ENCODE measurements around the gene ZEB1.

ZEB1 gene

DNA sequence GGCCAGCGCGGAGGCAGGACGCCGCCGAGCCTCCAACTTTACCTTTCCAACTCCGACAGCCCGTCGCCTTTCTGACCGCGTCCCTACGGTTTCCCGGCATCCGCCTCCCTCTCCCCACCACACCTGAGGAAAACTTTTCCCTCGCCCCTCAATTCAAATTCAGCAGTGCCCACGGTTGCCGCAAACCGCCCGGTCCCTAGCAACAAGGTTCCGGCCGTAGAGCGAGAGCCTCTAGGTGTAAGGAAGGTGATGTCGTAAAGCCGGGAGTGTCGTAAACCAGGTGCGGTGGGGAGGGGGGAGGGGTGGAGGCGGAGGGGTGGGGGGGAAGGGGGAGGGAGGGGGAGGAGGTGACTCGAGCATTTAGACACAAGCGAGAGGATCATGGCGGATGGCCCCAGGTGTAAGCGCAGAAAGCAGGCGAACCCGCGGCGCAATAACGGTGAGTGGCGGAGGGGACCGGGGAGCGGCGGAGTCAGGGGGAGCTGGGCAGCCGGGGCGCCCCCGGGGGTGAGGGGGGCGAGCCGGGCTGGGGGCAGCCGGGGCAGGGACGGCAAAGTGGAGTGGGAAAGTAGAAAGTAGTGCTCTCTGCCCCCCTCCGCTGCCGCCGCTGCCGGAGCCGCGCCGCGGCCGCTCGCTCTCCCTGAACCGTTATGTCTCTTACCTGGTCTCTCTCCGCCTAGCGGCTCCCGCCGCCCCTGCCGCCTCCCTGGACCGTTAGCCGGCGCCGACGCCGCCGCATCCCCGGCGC, at the start of gene ZEB1:
Gene ZEB1 (plus strand): TSS at position 363 of the 748 bp plus-strand sequence. CDS start 19 bp downstream, at position 382.
- DNase-seq: peak; percentile 91 to 92

DNA sequence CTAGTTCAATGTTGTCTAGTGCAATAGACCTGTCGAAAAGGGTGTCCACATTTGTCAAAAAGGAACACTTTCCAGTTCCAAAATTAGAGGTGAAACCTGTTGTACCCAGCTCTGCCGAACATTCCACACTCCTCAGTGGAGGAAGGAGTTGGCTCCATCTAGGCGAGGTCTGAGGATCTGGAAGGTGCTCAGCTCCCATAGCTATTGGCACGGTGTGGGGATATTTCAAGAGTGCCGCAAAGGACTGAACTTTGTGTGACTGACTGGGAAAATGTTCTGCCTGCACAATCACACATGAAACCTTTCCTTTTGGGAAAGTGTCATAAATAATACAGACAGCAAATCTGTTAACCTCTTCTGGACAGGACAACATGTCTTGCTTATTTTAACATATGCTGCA, 48.1 kb upstream of the ZEB1 start:
- DNase-seq: no peak

DNA sequence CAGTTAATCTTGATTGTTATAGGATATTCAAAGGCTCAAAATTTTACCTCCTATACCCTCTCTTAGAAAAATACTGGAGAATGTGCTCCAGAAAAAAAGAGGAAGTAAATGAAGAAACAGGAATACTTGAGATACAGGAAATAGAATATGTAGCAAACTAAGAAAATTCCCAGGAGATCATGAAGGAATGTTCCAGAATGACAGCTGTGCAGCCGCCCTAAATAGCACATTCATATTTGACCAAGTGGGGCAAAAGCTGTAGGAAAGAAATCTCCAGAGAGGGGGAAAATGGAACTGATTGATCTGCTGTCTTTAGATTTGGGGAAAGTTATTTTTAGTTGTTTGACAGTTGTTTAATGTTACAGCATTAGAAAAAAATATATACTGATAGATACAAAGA, 46.2 kb upstream of the ZEB1 start:
- DNase-seq: no peak

DNA sequence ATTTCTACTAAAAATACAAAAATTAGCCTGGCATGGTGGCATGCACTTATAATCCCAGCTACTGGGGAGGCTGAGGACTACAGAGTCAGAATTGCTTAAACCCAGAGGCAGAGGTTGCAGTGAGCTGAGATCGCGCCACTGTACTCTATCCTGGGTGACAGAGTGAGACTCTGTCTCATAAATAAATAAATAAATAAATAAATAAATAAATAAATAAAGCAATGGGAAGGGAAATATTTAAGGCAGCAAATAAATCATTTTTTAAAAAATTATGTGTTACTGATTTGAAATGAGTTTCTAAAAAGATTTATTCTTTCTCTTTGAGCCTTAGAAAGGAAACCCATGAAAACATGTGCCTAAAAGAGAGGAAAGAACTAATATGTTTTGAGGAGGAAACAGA, 45.2 kb upstream of the ZEB1 start:
- no peak for DNase-seq

DNA sequence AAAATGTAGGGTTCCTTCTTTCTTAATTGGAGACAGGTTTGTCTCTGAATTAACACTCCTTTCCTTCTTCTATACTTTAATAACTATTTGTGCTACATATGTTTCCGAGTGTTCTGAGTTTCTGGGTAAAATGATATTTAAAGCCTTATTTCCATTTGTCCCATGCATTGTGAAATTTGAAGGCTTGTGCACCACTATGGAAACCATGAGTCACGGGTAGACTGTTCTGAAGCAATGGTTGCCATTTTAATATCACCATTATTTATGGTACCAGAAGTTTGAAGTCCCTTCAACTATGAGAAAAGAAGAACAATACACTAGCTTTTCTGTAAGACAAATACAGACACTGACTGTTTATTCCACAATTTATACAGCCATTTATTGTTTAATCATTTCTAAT, 44.7 kb upstream of the ZEB1 start:
- no peak for DNase-seq

DNA sequence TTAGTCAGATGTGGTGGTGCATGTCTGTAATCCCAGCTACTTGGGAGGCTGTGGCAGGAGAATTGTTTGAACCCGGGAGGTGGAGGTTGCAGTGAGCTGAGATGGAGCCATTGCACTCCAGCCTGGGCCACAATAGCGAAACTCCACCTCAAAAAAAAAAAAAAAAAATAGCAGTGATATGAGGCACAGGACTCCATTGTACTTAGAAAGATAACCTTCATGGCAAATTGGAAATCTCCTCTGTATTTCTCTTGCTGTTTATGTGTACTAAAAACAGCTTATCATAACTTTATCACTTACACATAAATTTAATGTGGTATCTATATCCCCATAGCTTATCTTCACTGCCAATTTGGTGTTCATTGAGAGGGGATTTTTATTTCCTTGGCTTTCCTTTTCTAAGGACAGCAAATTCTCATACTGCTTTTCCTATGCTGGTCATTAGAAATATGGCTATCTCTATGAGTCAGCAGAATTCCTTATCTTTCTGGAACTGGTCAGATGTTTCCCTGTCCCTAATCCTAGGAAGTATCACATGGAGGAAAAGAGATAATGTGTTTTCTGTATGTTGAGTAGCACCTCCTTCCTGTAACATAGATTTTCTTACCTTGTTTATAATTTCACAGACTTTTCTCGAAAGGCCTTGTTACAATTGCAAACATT, 40.6 kb upstream of the ZEB1 start:
- no peak for DNase-seq

DNA sequence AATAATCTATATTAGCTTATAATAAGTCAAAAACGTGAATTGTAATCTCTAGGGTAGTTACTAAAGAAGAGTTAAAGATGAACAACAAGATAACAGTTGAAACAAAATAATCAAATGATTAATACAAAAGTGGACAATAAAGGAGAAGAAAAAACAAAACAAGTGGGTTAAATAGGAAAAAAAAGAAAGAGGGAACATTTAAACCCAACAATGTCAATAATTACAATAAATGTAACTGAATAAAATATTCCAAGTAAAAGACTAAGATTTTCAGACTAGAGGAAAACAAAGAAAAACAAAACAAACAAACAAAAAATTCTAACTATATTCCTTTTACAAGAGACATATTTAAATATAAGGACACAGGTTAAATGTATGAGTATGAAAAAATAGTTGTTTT, 38.0 kb upstream of the ZEB1 start:
- DNase-seq: no peak

DNA sequence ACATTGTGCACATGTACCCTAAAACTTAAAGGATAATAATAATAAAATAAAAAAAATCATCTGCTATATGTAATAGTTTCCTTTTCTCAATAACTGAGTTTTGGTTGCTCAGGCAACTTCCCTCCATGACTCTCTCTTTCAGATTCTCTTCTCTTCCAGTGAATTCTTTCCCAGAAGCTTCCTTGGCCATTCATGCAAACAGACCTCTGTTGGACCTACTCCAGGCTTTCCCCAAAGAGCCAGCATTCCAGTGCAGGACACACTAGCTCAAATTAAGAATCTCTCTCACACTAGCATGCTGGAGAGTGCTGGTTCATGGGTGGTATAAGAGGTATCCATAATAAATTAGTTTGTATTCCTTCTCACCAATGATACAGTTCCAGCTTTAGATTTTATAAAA, 31.0 kb upstream of the ZEB1 start:
- no peak for DNase-seq

DNA sequence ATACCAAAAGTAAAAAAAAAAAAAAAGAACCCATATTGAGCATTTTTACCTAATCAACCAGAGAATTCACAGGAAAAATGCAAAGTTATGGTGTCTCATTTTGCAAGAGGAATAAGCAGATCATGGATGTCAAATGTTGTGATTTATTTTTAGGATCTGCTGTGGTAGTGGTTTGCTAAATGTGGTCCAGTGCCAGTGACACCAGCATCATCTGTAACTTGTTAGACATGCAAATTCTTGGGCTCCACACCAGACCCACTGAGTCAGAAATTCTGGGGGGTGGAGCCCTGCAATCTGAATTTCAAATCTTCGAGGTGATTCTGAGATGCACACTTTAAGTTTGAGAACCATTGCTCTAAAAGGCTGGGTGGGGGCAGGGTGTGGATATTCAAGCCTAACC, 30.1 kb upstream of the ZEB1 start:
- no peak for DNase-seq

DNA sequence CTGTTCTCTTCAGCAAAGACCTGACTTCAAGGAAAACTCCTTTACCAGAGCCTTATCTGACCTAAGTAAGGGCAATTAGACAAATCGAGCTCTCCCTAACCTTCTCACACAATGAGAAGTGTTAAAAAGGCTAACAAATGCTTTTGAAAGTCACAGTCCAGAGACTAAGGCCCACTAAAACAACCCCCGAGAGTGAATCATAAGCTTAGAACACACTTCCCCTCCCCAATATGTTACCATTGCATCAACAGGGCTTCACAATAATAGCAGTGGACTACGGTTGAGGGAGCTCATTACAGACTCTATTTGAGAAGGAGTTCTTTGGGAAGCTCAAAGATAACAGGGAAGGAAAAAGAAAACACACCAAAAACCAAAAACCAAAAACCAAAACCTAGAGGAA, 28.6 kb upstream of the ZEB1 start:
- no peak for DNase-seq

DNA sequence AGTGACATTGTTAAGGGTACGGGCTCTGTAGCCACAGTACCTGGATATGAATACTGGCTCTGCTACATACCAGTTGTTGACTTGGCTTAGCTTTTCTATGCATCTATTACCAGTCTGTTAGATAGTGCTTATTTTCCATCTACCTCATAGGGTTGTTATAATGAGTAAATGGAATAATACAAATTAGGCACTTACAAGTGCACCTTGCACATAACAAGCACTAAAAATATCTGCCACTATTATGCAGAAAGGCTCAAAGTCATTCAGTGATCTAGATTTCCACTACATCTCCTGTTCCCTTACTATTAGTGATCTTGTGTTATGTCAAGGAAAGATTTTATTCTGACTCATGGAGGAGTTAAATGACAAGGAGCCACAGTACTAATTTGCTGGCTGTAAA, 27.9 kb upstream of the ZEB1 start:
- DNase-seq: no peak

DNA sequence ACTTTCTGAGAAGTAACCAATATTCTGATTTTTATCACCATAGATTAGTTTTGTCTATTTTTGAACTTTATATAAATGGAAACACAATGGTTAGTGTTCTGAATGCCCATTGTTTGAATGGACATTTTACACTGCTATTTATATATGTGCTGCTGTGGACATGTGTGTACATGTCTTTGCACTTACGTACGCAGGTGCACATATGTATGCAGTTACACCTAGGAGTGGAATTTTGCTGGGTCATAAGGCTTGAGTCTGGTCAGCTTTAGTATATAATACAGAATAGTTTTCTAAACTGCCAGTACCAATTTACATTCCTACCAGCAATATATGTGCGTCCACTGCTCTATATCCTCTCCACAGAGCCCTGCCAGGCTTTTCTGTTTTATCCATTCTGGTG, 24.5 kb upstream of the ZEB1 start:
- DNase-seq: no peak

DNA sequence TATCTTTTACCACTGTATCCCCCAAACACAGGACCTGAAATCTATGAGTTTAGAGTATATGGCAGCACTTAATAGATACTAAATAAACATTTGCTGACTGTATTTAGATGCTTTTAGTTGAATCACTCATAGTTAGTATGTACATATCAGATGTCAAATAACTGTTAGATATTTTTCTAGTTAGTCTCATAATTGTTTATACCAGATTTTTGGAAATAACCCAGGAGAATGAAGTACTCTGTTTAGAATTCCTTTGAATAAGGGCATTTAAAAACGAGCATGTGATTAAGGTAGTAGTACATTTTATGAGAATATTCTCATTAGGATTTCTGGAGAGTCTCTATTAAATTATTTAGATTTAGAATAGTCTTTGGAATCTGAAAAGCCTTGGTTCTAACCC, 22.3 kb upstream of the ZEB1 start:
- DNase-seq: no peak

DNA sequence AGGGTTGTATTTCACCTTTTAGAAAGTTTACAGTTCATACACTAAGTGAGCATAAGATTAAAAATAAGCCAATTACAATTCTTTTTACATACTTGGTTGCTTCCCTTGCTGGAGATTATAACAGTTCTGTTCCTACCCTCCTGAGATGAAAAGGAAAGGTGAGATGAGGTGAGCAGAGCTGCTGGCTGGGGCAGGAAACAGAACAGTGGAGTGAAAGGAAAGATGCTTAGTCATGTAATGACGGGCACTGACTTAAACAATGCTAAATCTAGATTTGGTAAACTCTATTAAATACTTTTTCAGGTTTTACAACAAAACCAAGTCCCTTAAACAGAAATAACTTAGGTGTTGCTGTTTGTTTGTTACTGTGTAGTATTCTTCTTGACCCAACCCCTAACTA, 19.9 kb upstream of the ZEB1 start:
- no peak for DNase-seq

DNA sequence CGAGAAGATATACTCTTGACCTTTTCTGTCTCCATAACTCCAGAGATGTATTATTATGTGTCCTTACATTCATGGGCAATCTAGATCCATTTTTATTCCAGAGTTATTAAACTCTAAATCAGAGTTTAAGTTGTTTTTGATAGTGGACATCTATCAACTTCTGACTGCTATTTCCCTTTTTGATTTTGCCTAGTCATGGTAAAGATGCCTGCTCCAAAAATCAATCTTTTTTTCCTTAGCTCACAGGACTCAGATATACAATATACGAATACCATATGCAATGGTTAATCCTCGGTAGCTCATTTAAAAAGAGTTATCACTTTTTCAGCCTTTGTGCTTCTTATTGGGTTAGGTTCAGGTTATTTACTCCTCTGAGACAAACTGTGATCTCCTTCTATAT, 15.8 kb upstream of the ZEB1 start:
- no peak for DNase-seq

DNA sequence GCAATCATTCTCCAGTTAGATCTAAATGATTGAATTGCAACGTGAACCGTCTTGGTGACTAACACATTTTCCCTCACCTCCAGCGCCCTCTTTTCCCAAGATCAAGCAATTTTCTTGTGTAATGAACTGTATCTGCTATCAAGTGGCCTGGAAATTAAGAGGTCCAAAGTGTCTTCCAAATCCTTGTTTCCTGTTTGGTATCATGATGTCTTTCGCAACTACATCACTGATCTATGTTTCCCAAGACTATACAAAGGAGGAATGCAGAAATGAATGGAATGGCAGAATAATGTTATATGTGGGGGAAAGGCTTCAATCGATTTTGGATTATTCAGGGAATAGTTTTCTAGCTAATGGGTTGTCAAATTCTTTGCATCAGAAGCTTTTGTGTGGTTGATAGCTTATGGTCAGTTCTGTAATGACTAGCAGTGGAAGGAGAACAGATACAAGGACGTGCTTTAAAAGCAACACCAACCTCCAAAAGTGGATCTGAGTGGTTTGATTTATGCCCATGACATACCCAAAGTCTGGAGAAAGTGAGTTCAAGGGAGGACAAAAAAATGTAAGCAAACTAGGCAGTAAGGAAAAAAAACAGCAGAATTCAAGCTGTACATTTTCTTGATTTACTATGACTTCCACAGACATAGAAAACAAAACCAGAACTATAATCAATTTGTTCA, 14.6 kb upstream of the ZEB1 start:
- no peak for DNase-seq

DNA sequence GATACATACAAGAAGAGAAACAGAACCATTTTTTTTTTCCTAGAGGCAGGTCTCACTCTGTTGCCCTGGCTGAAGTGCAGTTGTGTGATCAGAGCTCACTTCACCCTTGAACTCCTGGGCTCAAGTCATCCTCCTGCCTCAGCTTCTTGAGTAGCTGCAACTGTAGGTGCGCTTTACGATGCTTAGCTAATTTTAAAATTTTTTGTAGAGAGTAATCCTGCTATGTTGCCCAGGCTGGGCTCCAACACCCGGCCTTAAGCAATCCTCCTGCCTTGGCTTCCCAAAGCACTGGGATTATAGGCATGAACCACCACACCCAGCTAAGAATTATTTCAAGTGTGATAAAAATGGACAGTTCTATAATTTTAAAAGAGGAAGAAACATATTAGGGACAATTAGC, 5.6 kb upstream of the ZEB1 start:
- DNase-seq: no peak

DNA sequence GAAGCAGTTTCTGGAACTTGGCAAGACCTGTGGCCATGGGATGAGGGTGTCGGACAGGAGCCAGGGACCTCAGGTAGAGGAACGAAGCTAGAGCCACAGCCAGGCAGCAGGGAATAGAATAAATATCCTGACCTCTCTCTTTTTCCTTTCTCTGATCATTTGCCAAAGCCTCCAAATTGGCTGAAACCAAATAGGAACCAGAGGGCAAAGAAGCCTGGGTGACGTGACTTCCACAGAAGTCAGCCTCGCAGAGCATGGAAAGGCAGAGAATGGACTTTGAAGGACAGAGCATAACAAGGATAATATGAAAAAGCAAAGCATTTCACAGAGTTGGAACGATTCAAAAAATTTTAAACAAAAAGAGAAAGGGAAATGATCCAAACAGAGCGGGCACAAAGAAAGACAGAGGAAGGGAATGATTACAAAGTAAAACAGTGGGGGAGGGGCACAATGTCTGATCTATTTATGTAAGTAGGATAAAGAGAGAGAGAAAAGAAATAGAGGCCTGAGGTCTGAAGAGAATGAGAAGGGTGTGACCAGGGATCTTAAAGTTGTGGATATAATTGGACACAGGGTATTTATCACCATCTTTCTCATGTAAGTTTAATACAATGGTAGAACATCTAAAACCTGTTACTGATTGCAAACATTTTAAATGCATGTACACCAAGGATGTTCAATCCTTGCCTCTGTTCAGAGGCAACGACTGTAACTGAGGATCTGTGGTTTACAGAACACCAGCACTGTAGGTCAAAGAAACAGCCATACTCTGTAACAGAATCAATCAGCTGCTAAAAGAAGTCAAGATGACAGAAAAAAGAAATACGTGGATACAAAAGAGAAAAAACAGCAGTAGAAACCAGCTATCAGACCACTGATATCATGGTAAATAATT, 4.5 kb upstream of the ZEB1 start:
- DNase-seq: no peak

DNA sequence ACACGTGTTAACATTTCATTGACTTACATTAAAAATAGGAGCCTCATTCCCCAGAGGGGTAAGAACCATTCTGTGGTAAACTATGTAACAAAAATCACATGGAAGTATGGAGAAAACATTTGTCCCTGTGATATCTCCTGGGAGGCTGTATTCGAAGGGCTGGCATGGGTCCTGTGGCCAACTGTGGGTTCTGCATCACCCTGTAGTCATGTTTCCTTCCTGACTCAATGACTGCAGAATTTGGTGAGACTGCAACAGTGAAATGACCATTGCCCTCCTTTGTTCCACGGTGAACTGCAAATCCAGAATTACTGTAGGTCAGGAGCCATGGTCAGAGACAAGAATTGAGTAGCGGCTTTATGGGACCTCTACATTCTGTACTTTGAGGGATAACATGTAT, 3.6 kb upstream of the ZEB1 start:
- no peak for DNase-seq

DNA sequence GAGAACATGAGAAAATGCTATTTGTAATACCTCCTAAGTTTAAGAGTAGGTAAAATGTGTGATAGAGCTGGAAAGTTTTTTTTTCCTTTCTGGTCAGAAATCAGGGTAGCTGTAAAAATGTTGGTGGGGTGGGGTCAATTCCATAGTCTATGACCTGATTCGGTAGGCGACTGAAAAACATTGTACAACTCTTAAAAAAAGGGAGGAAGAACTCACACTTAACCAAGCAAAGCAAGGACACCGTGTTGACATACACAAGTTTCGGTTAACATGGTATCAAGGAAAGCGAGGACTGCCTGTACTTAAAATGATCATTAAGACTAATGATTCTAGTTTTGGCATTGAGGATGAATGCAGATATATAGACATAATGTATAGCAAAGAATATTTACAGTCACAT, 1.8 kb upstream of the ZEB1 start:
- no peak for DNase-seq

DNA sequence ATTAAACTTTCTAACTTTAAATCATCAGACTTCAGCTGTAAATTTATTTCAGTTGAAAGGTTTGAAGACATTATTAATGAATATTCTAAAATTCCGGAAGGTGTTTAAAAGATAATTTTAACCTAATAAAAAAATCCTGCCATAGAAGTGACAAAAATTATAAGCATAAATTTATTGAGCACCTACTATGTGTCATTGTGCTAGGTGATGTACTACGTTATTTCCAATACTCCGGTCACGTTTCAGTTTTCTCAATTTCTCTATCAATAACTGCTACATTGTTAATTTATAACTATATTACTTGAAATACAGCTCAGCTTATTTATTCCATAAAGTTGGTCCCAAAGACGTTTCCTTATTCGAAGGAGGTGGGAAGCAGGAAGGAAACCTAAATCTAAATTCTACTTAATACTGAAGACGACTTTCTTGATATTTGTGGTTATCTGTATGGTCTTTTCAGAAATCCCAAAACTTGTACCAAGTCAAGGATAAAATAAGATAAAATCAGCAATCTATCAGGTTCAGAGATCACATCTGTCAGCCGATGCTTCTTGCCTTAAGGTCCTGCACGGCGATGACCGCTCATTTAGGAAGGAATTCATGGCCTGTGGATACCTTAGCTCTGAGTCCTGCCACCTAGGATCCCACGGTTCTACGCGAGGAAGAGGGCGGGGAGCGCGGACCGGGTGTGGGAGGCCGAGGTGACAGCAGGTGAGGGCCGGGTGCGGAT, 1.2 kb upstream of the ZEB1 start:
- DNase-seq: peak in 1 of 2 experiments; percentile 21

DNA sequence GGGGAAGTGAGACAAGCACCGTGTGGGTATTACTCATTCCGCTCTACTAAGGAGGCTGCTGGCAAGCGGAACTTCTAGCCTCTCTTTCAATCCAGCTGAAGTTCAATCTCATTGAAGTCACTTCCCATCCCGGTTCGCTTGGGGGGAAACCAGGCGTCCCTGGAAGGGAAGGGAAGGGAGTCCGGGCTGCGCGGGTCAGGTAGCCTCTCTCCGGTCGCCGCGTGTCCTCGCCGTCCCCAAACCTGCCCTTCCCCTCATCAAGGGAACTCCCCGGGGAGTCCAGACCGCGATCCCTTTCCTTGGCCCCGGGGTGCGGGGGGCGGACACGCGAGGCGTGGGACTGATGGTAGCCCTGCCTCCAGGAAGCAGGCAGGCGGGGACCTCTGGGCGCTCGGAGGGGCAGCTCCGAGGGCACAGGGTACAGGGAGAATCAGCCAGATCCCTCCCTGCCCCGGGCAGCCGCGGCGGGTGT, 598 bp upstream of the ZEB1 start:
- DNase-seq: no peak
